HG02840 (cell line): ENCODE results near the gene OR52K1.
"Not testable (repeated sequence)": the region's sequence is repeated elsewhere in the genome, so short reads cannot be mapped to it uniquely, and the experiment has no call there.

Experiments
- ATAC-seq: cut with Tn5 transposase; IDR thresholded peaks from one replicate; pipeline ENCODE4 v1.9.1; 2021; ENCODE audit warnings: mild to moderate bottlenecking, moderate library complexity, moderate number of reproducible peaks; ENCODE audit not compliant: unreplicated experiment, low FRiP score

The OR52K1 gene

DNA sequence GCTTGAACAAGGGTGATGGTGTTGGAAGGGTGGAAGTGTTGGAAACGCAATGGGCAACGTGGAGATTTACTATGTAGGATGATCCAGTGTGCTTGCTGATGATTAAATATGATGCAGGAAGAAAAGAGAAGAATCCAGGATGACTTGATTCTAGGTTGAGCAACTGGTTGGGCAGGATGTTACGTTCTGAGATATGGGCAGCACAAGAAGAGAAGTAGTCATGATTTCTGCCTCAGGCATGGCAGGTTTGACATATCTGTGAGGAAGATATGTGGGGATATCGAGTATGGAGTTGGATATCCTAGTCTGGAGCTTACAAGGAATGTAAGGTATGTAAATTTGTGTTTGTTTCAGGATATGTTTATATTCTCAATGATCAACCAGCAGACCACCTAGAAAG, 1.9 kb downstream of the OR52K1 start:
- no peak for ATAC-seq

DNA sequence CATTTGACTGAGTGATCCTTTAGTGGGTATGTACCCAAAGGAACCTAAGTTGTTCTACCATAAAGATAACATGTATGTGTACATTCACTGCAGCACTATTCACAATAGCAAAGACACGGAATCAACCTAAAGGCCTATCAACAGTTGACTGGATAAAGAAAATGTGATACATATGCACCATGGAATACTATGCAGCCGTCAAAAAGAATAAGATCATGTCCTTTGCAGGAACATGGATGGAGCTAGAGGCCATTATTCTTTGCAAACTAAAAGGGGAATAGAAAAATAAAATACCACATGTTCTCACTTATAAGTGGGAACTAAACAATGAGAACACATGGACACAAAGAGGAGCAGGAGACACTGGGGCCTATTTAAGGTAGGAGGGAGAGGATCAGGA, 9.0 kb downstream of the OR52K1 start:
- ATAC-seq: not testable (repeated sequence)

DNA sequence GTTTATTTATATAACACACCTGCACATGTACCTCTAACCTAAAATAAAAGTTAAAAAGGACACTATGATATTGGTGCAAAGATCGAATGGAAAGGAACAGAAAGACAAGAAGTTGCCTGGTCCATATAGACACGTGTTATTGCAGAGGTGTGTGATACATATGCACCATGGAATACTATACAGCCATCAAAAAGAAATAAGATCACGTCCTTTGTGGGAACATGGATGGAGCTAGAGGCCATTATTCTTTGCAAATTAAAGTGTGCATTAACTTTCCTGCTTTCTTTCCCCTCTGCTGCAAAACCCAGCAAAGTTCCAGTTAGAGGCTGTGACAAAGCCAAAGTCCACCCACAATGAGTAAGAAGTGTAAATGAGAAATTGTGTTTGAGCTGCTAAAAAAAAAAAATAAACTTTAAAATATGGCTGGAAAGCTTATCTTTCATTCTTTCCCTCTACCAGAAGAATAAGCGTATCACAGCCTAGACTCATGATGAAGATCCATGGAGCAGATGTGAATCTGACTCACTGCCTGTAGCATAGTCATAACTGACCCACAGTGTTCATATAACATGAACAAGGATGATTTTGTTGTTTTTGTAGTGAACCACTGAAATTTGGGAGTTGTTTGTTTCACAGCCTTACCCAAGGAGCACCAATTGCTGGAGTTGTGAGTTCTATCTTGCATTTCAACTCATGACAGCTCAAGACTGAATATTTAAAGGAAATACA, 9.6 kb downstream of the OR52K1 start:
- ATAC-seq: no peak

- ATAC-seq: no peak
Observed at GRCh38 chr11:4493480-4493818, 11.0 kb downstream of the OR52K1 start.

- ATAC-seq: no peak
Observed at GRCh38 chr11:4495487-4495886, 13.0 kb downstream of the OR52K1 start.

GRCh38 chr11:4495986-4496385, 13.5 kb downstream of the OR52K1 start:
- ATAC-seq: no peak

DNA sequence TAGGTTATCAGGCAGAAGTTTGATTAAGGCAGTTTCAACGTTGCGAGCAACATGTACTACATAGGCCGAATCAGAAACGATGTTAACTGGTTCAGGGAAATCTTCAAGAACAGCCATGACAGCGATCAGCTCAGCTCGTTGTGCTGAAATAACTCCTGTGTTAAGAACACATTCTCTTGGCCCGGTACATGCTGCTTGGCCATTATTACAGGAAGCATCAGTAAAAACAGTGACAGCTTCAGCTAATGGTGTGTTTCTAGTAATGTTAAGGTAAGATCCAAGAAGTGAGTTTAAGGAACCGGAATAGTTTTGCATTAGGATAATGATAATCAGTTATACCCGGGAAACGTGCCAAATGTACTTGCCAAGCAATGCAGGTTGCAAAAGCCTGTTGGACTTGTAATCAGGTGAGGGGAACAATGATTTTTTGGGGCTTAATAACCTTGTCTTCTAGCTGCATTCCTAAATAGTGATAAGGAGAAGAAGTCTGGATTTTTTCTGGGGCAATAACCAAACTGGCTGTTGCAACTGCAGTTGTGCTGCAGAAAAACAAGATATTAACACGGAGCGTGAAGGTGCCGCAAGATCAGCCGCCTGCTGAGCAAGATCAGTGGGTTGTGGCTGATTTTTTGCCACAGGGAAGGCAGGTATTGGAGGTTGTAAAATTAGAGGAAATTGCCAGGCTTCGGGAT, 14.3 kb downstream of the OR52K1 start:
- ATAC-seq: no peak

DNA sequence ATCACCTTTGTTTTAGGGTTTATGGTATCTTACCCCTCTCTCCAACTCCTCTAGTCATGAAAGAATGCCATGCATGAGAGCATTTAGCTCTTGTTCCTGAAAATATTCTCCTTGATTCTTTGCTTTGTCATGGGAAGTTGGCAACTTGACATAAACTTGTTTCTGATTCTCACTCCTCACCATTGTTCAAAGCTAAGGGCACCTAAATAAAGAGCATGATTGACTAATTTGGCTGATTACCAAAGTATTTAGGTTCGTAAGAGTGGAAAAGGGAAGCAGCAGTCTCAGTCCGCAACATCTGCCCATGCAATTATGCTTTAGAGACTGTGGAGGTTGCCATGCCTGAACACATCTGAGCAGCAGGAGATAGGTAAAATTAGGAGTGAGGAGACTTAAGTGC, 26.4 kb downstream of the OR52K1 start:
- ATAC-seq: no peak

GRCh38 chr11:4511282-4512245, 29.1 kb downstream of the OR52K1 start:
- no peak for ATAC-seq

DNA sequence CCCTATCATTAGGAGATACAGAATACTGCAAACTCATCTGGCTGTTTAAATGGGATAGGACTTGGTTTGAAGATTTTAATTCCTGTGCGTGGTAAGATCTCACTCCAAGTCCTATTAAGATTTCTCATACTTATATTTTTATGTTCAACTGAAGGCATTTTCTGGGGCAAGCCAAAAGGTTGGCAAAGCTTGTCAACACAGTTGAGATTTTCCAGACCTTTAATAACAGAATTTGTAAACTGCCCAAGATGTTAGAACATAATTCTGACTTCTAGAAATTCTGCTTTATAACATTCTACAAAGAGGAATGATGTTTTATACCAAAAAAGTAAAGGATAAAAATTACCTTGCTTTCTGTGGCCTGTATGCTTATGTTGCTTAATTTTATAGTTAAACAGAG, 31.8 kb downstream of the OR52K1 start:
- no peak for ATAC-seq

DNA sequence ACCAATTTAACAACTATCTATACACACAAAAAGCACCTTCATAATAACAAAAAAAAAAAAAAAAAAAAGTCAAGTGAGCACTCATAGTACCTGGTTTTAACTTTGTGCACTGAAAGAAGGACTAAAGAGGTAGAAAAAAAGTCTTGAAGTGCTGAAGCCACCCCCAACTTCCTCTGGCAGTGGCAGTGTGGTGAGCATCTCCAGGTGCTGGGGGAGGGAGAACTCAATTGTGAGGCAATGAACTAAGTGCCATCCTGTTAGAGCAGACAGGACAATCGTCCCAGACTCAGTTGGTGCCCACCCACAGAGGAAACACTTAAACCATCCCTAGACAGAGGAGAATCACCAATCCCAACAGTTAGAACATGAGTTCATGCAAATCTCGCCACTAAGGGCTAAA, 39.9 kb downstream of the OR52K1 start:
- no peak for ATAC-seq

GRCh38 chr11:4522752-4523151, 40.3 kb downstream of the OR52K1 start:
- ATAC-seq: no peak

DNA sequence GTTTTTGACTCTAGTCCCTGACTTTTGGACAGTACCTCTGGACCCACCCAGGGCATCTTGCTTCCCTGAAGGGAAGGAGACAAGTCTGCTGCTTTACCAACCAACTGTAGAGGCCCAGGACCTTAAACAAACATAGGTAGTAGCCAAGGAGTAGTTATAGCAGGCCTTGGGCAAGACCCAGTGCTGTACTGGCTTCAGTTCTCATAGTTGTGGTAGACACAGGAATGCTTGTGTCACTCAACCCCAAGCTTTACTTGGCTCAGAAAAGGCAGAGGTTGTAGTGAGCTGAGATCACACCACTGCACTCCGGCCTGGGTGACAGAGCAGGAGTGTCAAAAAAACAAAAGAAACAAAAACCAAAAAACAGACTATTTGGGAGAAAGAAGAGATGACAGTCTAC, 41.2 kb downstream of the OR52K1 start:
- no peak for ATAC-seq

DNA sequence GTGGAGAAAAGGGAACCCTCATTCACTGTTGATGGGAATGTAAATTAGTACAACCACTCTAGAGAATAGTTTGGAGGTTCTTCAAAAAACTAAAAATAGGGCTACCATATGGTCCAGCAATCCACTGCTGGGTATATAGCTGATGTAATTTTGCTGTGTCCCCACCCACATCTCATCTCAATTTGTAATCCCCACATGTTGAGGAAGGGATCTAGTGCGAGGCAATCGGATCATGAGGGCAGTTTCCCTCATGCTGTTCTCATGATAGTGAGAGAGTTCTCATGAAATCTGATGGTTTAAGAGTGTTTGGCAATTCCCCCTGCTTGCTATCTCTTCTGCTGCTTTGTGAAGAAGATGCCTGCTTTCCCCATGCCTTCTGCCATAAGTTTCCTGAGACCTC, 45.5 kb downstream of the OR52K1 start:
- no peak for ATAC-seq

GRCh38 chr11:4531686-4532085, 49.2 kb downstream of the OR52K1 start:
- ATAC-seq: not testable (repeated sequence)

DNA sequence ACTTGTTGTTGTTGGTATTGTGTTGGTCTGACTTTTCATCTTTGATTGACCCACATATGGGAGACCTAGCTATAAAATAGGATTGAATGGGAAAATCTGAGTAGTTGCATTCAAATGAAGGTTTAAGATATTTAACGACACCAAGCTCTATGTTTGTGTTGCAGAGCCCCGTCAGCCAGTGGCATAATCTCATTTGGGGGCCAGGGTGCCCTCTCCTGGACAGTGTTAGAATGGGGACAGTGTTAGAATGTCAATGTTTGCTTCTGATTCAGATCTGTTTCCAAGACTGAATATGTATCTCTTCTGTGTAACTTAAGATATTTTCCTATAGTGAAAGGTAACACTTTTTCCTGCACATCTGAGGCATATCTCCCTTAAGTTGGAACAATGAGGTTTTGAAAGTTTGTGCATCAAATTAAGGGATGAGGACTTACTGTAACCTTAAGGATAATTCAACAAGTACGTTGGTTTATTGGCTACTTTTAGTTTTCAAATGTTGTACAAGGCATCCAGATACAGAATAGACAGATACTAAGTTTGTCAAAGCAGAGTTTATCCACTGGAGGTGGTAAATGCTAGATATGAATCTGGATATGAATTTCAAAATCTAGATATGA, 57.3 kb downstream of the OR52K1 start:
- no peak for ATAC-seq

DNA sequence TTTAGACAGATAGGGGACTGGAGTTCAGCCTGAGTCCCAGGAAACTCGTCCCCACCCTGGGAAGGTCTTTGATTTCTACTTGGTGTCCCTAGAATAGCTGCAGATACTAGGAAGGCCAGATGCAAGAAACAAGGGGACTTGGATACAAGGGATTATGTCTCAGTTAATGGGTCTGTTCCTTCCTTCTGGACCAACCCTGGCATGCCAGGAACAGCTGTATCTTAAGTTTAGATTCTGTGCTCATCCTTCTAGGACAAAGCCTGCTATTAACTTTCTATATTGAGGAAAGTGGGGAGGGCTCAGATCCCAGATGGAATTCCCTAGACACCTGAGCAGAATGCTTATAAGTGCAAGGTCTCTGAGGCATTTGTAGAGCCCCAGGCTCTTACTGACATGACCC, 58.6 kb downstream of the OR52K1 start:
- ATAC-seq: no peak
